HG02870 (cell line): ENCODE measurements around the gene RHOG.

Experiments
- ATAC-seq: cut with Tn5 transposase; IDR thresholded peaks from one replicate; pipeline ENCODE4 v1.9.1; 2021; ENCODE audit warnings: mild to moderate bottlenecking, moderate library complexity; ENCODE audit not compliant: unreplicated experiment

The RHOG gene

GRCh38 chr11:3860375-3860774 is 19.6 kb upstream of the RHOG start:
- no peak for ATAC-seq

- peak; percentile 24 for ATAC-seq
Measured at GRCh38 chr11:3859373-3859881, 18.7 kb upstream of the RHOG start.

- no peak for ATAC-seq
Measured at GRCh38 chr11:3857628-3858027, 16.9 kb upstream of the RHOG start.

DNA sequence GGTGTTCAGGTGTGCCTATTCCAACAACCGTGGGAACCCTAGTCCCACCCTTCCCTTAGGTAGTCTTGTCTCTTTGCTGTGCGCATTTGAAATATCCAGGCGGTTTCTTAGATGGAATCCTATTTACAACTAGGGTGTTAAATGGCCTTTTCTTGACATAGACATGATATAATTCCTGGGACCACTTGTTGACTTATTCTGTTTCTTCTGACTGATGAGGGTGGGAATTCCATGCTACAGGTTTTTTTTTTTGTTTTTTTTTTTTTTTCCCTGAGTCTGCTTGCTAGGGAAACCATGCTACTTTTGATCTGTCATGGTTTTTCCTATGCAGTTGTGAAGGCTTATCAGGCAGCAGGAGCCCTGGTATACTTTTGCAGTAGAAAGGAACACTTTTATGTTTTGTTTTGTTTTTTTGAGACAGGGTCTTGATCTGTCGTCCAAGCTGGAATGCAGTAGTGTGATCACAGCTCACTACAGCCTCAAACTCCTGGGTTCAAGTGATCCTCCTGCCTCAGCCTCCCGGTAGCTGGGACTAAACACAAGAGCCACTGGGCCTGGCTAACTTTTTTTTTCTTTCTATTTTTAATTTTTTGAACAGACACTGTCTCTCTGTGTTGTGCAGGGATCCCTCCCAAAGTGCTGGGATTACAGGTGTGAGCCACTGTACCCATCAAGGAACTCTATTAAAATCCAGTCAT is 16.2 kb upstream of the RHOG start:
- ATAC-seq = no peak

DNA sequence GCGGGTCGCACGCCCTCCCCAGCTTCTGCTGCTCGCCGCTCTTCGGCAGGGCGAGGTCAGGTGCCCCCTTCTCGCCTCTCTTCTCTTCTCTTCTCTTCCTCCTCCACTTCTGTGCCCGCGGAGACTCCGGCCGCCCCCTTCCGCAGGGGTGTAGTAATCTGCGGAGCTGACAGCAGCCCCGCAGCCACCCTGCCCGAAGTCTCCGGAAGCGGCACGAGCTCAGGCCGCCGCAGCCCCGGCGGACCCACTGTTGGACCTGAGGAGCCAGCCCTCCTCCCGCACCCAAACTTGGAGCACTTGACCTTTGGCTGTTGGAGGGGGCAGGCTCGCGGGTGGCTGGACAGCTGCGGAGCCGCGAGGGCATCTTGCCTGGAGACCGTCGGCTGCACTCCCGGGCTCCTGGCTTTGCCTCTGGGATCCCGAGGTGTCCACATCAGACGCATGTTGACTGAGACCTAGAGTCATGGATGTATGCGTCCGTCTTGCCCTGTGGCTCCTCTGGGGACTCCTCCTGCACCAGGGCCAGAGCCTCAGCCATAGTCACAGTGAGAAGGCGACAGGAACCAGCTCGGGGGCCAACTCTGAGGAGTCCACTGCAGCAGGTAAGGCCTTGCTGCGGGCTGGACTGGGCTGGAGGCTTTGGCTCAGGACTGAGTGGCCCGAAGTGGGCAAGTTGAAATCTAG is 15.2 kb upstream of the RHOG start:
- ATAC-seq = peak; percentile 18

GRCh38 chr11:3854977-3855807 is 14.4 kb upstream of the RHOG start, which contains the start of gene STIM1:
Gene STIM1, plus strand, starts transcription at chr11:3855664. Its CDS starts 607 bp downstream, at chr11:3856271.
- peak; percentile 66 for ATAC-seq

GRCh38 chr11:3854660-3854976 is 13.9 kb upstream of the RHOG start:
- ATAC-seq = no peak

DNA sequence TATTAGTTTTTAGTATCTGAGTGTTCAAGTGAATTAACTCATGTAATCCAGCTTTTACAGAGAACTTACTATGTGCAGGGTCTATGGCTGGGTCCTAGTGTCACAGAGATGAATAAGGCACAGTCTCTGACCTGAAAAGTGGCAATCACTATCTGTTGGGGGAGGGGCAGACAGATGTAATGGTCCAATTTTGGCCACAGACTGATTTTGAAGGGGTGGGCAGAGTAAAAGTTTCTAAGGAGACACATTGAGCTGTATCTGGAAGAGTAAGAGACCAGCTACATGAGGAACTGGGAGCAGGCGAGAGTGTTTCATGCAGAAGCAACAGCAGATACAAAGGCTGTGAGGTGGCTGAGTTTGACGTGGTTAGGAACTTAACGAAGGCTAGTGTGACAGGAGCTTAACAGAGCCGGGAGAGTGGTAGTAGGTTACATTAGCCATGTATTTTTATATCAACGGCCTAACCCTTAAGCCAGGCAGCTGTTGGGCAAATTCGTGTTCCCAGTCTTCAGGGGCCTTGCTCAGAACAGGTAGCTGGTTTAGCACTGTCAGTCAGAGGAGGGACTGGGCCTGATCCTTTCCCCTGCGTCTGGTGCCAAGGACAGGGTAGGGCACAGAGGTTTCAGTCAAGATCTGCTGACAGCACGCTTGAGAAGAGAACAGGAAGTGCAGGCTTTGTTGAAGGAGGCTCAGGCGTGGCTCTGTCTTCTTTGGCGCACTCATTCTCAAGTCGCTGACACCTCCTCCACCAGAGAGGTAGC is 13.3 kb upstream of the RHOG start:
- ATAC-seq = peak; percentile 33

DNA sequence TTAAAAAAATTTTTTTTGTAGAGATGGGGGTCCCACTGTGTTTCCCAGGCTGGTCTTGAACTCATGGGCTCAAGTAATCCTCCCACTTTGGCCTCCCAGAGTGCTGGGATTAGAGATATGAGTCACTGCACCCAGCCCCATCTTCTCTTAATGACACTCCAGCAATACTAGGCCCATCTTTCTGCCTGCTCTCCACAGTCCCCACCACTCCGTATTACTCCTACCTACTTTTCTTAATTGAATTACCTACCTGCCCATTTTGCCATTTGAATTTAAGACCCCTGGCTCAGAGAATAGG is 12.7 kb upstream of the RHOG start:
- no peak for ATAC-seq

GRCh38 chr11:3849297-3849874 is 8.6 kb upstream of the RHOG start:
- ATAC-seq = no peak

DNA sequence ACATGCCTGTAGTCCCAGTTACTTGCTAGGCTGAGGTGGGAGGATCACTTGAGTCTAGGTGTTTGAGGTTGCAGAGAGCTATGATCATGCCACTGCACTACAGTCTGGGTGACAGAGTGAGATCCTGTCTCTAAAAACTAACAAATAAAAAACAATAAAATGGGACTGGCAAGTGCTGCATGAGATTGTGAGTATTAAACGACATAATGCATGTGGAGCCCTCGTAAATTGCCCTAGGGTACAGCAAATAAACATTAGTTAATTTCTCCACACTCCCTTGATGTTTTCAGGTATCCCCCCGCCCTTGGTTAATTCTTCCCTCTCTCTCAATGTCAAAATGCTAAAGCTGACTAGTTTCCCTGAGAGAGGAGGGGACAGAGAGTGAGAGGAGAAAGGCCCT is 4.9 kb upstream of the RHOG start:
- ATAC-seq = no peak

GRCh38 chr11:3845246-3845645 is 4.5 kb upstream of the RHOG start:
- no peak for ATAC-seq

- ATAC-seq = no peak
Measured at GRCh38 chr11:3843326-3843725, 2.6 kb upstream of the RHOG start.

DNA sequence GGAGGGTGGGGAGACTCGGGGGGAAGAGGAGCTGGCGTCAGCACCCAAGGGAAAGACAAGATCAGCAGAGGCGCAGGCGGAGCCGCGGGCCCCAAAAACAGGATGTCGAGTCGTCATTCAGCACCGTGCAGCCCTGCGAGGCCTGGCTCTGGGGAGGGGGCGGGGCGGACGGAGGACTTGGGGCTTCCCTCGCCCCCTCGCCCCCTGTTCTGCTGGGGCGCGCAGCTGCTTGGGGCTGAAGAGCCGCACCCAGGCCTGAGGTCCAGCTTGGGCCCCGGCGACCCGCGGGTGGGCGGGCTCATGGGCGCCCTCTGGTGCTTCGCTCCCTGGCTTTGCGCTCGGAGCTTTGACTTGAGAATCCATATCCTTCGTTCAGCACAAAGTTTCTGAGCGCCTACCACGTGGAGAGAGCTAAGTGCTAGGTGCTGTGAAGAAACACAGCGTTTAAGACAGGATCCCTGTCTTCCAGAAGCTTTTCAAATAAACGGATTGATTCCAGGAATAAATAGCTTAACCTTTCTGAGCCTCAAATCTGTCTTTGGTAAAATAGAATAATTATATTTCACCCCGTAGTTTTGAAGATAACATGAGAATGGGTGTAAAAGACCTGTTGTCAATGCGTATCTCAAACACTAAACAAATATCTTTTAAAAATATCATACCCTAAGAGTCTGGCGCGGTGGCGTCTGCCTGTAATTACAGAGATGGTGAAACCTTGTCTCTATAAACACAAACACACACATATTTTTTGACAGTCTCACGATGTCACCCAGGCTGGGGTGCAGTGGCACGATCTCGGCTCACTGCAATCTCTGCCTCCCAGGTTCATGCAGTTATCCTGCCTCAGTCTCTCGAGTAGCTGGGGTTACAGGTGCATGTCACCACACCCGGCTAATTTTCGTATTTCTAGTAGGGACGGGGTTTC is 929 bp upstream of the RHOG start:
- peak; percentile 48 for ATAC-seq

DNA sequence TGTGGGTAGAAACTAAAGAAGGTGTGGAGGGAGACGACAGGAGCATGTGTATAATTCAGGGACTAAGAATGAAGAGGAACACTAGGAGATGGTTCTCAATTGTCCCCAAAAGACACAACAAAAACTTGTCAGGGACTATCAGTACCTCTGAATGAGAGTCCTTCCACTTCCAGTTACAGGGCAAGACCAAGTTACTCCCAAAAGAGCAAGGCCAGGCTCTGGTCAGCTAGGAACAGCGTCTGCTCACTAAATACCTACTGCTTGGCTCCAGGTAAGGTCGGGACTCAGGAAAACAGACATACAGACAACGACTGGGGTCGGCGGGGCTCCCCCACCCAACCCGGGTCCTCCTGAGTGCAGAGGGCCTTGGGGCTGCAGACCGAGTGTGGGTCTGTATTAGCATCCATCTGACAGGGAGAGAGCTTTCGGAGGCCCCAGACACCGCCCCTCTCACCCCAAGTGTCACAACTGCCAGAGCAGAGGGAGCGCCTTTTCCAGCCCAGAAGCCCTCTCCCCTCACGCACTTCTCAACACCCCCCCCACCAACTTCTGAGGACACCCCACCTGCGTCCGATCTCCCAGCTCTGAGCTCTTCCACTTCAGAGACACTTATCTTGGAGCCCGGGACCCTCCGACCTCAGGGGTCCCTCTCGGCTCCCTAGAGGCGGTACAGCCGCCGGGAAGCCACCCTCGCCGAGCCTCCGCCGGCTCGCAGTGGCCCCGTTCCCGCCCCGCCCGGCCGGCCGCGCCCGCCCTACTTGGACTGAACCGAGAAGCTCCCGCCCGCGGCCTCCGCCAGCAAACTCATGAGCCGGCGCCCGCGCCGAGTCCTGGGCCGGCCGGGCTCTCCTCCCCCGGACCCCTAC is 522 bp downstream of the RHOG start:
- ATAC-seq = peak; percentile 0

DNA sequence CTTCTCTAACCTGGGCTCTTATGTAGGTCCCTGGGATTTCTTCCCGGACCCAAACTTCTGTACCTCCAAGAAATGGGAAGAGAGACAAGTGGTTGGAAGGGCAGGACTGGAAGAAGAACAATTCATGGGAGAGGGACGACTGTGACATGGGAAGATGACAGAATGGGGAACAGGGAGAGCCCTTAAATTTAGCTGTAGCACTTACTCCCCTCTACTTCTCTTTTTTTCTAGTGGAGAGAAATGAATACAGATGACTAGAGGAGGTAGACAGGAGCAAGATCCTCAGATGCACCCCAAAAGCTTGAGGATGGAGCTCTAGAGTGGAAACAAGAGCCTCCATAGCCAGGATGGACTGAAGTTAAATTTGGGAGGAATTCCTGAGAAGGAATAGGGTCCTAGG is 2.3 kb downstream of the RHOG start:
- no peak for ATAC-seq

DNA sequence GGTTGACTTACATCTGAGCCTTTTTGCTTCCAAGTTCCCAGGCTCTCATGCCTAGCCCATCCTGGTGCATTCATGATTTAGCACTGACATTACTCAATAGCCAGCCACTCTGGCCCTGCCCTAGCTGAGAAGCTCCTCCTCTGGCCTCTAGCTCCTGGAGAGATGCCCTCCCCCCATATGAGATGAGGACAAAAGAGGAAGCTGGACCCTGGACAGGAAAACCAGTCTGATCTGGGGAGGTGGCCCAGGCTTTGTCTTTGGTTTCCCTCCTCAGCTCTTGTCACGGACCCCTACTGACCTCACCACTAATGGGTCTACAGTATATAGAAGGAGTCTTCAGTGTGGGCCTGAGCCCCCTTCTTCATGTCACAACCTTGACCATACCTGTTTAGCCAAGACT is 3.0 kb downstream of the RHOG start:
- ATAC-seq = no peak

- no peak for ATAC-seq
Measured at GRCh38 chr11:3836903-3837302, 3.9 kb downstream of the RHOG start.

DNA sequence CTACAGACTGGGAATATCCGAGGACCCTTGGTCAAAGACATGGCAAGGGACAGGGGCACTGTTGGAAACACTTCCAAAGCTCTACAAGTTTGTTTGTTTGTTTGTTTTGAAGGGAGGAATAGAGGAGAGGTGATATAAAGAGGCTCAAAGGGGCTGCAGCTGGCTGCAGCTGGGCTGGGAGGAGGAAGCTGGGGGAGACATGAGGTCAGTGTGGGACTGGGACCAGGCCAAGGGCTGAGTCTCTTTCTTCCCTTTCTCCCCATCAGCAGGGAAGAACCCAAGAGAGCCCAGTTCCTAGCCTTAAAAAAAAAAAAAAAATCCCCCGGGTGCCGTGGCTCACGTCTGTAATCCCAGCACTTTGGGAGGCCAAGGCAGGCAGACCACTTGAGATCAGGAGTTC is 5.0 kb downstream of the RHOG start:
- ATAC-seq = no peak
